Adipocyte (in vitro differentiated cells): ENCODE results near the gene ZNF100.
A peak's percentile ranks its signal among the peaks of the same experiment; 100 is the strongest.
"Not testable (repeated sequence)": the region's sequence is repeated elsewhere in the genome, so short reads cannot be mapped to it uniquely, and the experiment has no call there.

Experiments
- DNase-seq: peaks from one replicate; pipeline ENCODE4 v3.0.0-alpha.2; 2015; ENCODE audit warnings: low read depth
- H3K27me3 ChIP-seq: replicated peaks from 2 replicates; pipeline ENCODE4 v1.7.0; 2013; ENCODE audit warnings: mild to moderate bottlenecking, low read length, moderate library complexity; ENCODE audit not compliant: control insufficient read depth, insufficient read depth
- H3K36me3 ChIP-seq: 2 replicates; pipeline ENCODE4 v1.7.0; 2013; ENCODE audit warnings: low read length, mild to moderate bottlenecking, moderate library complexity; ENCODE audit not compliant: control insufficient read depth, insufficient read depth, severe bottlenecking
- H3K4me1 ChIP-seq: 2 replicates; pipeline ENCODE4 v1.7.0; 2013; ENCODE audit warnings: mild to moderate bottlenecking, low read length, moderate library complexity; ENCODE audit not compliant: control insufficient read depth, insufficient read depth
- H3K4me3 ChIP-seq: 2 replicates; pipeline ENCODE4 v1.7.0; 2013; ENCODE audit warnings: mild to moderate bottlenecking, low read length, moderate library complexity
- H3K9ac ChIP-seq: 2 replicates; pipeline ENCODE4 v1.7.0; 2013; ENCODE audit warnings: mild to moderate bottlenecking, low read length, moderate library complexity
- H3K9me3 ChIP-seq: 2 replicates; pipeline ENCODE4 v1.7.0; 2013; ENCODE audit warnings: mild to moderate bottlenecking, low read length, moderate library complexity; ENCODE audit not compliant: control insufficient read depth

The ZNF100 gene

DNA sequence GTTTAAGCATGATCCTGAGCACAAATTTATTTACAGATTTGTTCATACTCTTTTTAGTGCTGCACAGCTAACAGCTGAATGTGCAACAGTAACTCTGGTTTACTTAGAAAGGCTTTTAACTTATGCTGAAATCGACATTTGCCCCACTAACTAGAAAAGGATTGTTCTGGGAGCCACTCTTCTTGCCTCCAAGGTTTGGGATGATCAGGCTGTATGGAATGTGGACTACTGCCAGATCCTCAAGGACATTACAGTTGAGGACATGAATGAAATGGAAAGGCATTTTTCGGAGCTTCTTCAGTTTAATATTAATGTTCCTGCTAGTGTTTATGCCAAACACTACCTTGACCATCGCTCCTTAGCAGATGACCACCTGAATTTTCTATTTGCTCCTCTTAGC is 16.0 kb downstream of the ZNF100 start:
- Histone ChIP-seq H3K9me3 (peaks cover 10% of the 10 kb centered on the region), H3K36me3 (peaks cover 68% of the 10 kb centered on the region), H3K9ac (peak overlapping the region; percentile 19), H3K4me3 (peak overlapping the region; percentile 65), H3K4me1 (peaks cover 14% of the 10 kb centered on the region), H3K27me3 (no peaks in the 10 kb centered on the region)
- DNase-seq: peak; percentile 54

DNA sequence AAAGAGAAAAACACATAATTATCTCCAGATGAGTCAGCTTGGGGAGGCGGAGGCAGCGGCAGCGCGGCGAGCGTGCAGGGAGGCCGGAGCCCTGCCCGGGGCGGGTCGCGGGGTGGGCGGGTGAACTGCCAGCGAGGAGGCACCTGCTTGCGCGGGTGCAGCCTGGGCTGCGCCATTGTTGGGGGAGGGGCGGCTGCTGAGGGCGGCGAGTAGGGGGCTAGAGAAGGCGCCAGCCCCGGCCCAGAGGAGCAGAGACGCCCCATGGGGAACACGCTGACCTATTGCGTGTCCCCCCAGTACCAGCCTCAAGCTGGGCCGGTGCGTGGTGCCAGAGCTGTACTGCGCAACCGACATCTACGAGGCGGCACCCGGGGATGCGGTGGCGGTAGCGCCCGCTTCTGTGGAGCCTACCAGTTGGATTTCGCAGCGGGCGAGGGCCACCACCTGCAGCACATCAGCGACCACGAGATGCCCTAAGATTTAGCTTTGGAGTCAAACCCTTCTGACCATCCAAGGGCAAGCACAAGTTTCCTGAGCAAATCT is 16.7 kb downstream of the ZNF100 start:
- no peak for DNase-seq
- Histone ChIP-seq H3K9me3 (peaks cover 12% of the 10 kb centered on the region), H3K9ac (peak overlapping the region; percentile 19), H3K27me3 (no peaks in the 10 kb centered on the region), H3K4me3 (peak overlapping the region; percentile 65), H3K36me3 (peaks cover 66% of the 10 kb centered on the region), H3K4me1 (peaks cover 14% of the 10 kb centered on the region)

DNA sequence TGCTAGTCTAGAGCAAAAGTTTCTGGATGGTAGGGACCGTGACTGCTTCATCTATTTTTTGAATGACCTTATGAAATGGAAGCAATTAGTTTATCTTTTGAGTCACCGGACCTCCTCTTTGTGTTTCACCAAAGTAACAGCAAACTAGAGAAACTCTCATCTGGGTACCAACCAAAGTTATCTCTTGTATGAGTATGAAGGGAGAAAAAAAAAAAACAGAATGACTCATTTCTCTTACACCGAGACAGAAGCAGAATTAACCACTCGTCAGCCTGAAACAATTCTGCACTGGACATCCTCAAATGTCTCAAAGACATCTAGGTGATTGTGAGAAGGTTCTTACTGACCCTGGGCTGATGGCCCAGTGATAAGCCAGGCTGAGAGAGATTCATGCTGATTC is 18.3 kb downstream of the ZNF100 start:
- H3K4me1 ChIP-seq: peaks cover 14% of the 10 kb centered on the region
- H3K4me3 ChIP-seq: no peak overlapping the region
- H3K9ac ChIP-seq: no peak overlapping the region
- H3K9me3 ChIP-seq: peaks cover 15% of the 10 kb centered on the region
- no peaks in the 10 kb centered on the region for H3K27me3 ChIP-seq
- peak; percentile 32 for DNase-seq
- H3K36me3 ChIP-seq: peaks cover 67% of the 10 kb centered on the region

DNA sequence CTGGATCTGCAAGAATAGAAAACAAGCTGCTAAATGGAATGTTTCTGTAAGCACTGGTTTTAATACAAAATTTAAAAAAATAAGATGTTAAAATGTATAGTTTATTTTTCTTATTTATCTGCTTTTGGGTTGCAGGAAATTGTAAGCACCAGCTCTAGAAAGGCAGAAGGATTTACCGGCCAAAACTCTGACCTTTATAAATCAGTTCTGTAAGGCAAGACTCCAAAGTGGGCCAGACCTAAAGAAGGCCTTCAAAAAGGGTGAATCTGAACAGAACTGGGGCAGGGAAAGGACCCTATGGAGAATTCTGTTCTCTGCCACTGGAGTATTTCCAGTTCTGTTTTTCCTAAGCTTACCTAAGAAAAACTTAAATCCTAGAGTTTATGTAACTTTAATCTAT is 19.3 kb downstream of the ZNF100 start:
- no peak overlapping the region for H3K9ac ChIP-seq
- H3K36me3 ChIP-seq: peaks cover 67% of the 10 kb centered on the region
- no peaks in the 10 kb centered on the region for H3K27me3 ChIP-seq
- H3K4me1 ChIP-seq: peaks cover 14% of the 10 kb centered on the region
- DNase-seq: no peak
- H3K9me3 ChIP-seq: peaks cover 22% of the 10 kb centered on the region
- H3K4me3 ChIP-seq: no peak overlapping the region

DNA sequence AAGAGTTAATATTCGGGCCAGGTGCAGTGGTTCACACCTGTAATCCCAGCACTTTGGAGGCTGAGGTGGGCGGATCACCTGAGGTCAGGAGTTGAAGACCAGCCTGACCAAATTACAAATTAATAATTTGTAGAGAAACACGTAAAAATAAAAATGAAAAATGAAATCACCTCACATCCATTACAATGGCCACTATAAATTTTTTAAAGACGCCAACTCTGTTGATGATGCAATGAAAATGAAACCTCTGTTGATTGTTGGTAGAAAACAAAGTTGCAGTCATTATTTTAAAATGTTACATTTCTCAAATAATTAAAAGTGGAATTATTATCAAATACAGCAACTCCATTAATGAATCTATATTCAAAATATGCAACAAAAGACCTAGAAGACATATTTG is 26.8 kb downstream of the ZNF100 start:
- Histone ChIP-seq H3K4me3 (no peak overlapping the region), H3K27me3 (no peaks in the 10 kb centered on the region), H3K4me1 (no peaks in the 10 kb centered on the region), H3K9me3 (peaks cover 41% of the 10 kb centered on the region), H3K36me3 (peaks cover 85% of the 10 kb centered on the region), H3K9ac (no peak overlapping the region)
- DNase-seq: no peak

DNA sequence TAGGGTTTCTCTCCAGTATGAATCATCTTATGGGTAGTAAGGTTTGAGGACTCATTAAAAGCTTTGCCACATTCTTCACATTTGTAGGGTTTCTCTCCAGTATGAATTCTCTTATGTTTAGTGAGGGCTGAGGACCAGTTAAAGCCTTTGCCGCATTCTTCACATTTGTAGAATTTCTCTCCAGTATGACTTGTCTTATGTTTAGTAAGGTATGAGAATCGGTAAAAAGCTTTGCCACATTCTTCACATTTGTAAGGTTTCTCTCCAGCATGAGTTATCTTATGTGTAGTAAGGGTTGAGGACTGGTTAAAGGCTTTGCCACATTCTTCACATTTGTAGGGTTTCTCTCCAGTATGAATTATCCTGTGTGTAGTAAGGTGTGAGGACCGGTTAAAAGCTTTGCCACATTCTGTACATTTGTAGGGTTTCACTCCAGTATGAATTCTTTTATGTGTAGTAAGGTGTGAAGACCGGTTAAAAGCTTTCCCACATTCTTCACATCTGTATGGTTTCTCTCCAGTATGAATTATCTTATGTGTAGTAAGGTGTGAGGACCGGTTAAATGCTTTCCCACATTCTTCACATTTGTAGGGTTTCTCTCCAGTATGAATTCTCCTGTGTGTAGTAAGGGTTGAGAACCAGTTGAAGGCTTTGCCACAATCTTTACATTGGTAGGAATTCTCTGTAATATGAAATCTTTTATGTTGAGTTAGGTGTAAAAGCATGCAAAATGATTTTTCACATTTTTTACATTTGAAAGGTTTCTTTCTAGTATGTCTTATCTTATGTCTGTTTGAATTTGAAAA is 40.2 kb downstream of the ZNF100 start:
- not testable (repeated sequence) for H3K9ac ChIP-seq, DNase-seq, H3K27me3 ChIP-seq, H3K4me1 ChIP-seq
- Histone ChIP-seq H3K9me3 (peaks cover 94% of the 10 kb centered on the region), H3K4me3 (peak overlapping the region; percentile 74), H3K36me3 (peaks cover 64% of the 10 kb centered on the region)

- H3K9me3 ChIP-seq: peaks cover 32% of the 10 kb centered on the region
- H3K27me3 ChIP-seq: no peaks in the 10 kb centered on the region
- no peaks in the 10 kb centered on the region for H3K4me1 ChIP-seq
- no peak overlapping the region for H3K9ac ChIP-seq
- H3K36me3 ChIP-seq: no peaks in the 10 kb centered on the region
- H3K4me3 ChIP-seq: no peak overlapping the region
- no peak for DNase-seq
Measured at GRCh38 chr19:21713761-21714160, 53.6 kb downstream of the ZNF100 start.

DNA sequence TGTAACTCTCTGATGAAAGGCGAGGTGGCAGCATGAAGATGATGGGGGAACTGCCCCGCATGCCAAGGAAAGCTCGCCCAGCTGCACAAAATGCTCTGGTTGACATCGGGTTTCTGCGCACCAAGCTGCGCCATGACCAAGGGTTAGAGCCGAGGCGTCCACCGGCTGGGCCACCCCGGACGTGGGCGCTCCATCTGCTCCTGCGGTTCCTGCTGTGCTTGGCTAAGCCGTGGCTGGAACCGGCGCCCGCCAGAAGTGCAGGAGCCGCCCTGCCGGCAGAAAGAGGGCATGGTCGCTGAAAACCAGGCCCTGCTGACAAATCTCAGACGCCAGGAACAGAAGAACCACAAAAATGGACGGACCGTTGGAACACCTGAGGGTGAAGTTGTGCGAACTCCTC is 57.9 kb downstream of the ZNF100 start:
- Histone ChIP-seq H3K36me3 (no peaks in the 10 kb centered on the region), H3K4me3 (no peak overlapping the region), H3K9ac (no peak overlapping the region), H3K9me3 (peaks cover 12% of the 10 kb centered on the region), H3K27me3 (no peaks in the 10 kb centered on the region), H3K4me1 (no peaks in the 10 kb centered on the region)
- no peak for DNase-seq

DNA sequence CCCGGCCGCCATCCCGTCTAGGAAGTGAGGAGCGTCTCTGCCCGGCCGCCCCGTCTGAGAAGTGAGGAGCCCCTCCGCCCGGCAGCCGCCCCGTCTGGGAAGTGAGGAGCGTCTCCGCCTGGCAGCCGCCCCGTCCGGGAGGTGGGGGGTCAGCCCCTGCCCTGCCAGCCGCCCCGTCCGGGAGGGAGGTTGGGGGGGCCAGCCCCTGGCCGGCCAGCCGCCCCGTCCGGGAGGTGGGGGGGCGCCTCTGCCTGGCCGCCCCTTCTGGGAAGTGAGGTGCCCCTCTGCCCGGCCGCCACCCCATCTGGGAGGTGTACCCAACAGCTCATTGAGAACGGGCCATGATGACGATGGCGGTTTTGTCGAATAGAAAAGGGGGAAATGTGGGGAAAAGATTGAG is 59.5 kb downstream of the ZNF100 start:
- H3K4me1 ChIP-seq, H3K4me3 ChIP-seq, DNase-seq: not testable (repeated sequence)

GRCh38 chr19:21707065-21707464 is 60.3 kb downstream of the ZNF100 start:
- H3K9ac ChIP-seq: no peak overlapping the region
- H3K27me3 ChIP-seq: no peaks in the 10 kb centered on the region
- no peaks in the 10 kb centered on the region for H3K36me3 ChIP-seq
- peaks cover 9% of the 10 kb centered on the region for H3K9me3 ChIP-seq
- H3K4me1 ChIP-seq: no peaks in the 10 kb centered on the region
- no peak overlapping the region for H3K4me3 ChIP-seq
- DNase-seq: no peak

More for the DNA sequence above, 59.5 kb downstream of the ZNF100 start:
- not testable (repeated sequence) for H3K27me3 ChIP-seq, H3K9ac ChIP-seq, H3K36me3 ChIP-seq
- peaks cover 14% of the 10 kb centered on the region for H3K9me3 ChIP-seq

GRCh38 chr19:21705393-21705792 is 62.0 kb downstream of the ZNF100 start:
- no peaks in the 10 kb centered on the region for H3K36me3 ChIP-seq
- no peak for DNase-seq

More at GRCh38 chr19:21705393-21705792, 62.0 kb downstream of the ZNF100 start:
- no peak overlapping the region for H3K9ac ChIP-seq
- H3K9me3 ChIP-seq: peaks cover 9% of the 10 kb centered on the region
- no peaks in the 10 kb centered on the region for H3K4me1 ChIP-seq
- no peaks in the 10 kb centered on the region for H3K27me3 ChIP-seq
- no peak overlapping the region for H3K4me3 ChIP-seq
